Mucosa of descending colon (tissue), 3 donors: ENCODE measurements around the gene LCP1. TPM values are rescaled to one million over a fixed set of nuclear protein-coding genes. Genes with fewer than 3 reads are reported as not detected.

Experiments
- ATAC-seq: fragments of 200-7000 bp; cut with Tn5 transposase; one replicate; pipeline ENCODE4 v1.9.1; 2020; ENCODE audit warnings: mild to moderate bottlenecking, moderate library complexity
- DNase-seq, 3 donors: peaks; one replicate each; pipeline ENCODE4 v3.0.0-alpha.2; 2020
- H3K36me3 ChIP-seq: fragments of 200-600 bp; one replicate; pipeline ENCODE4 v1.8.0; 2021; ENCODE audit warnings: low read depth, mild to moderate bottlenecking
- H3K4me1 ChIP-seq: fragments of 200-600 bp; one replicate; pipeline ENCODE4 v1.8.0; 2021; ENCODE audit warnings: low read depth, mild to moderate bottlenecking
- H3K4me3 ChIP-seq: fragments of 200-600 bp; one replicate; pipeline ENCODE4 v1.8.0; 2021; ENCODE audit warnings: mild to moderate bottlenecking
- H3K9me3 ChIP-seq: fragments of 200-600 bp; one replicate; pipeline ENCODE4 v1.8.0; 2021; ENCODE audit warnings: mild to moderate bottlenecking
- CTCF ChIP-seq: fragments of 200-600 bp; IDR thresholded peaks from one replicate; pipeline ENCODE4 v1.8.0; 2022; ENCODE audit warnings: antibody characterized with exemption, mild to moderate bottlenecking
- intact Hi-C, 2 donors: fragments of 100-400 bp; cut with DNase I in 1 of 2; cut with micrococcal nuclease in 1 of 2; formaldehyde crosslinking; loops; one replicate each; pipeline versions ENCODE4 v1.11.0 to v1.11.1; 2022; cut with DNase I, micrococcal nuclease
- total RNA-seq, 3 donors: library from RNA; stranded (reverse); fragmentation: NEBNext Ultra II Directional in 2 of 3; extraction: Animal tissue kit (Norgen Biotek cat#: 25700) in 2 of 3; gene quantifications; one replicate each; pipeline versions ENCODE4 v1.2.1 to v1.2.4, GENCODE V29; 2021 to 2023
- donor health status: DM: no; HTN: no; CAD: no; lungs with moderate emphysema.
- donor health status: DM: no; HTN: no; CAD: no.
- donor health status: DM: no; HTN: yes; CAD: no.

Gene LCP1
- total RNA-seq, 3 donors from 2014 or later: 15.7 to 53.3 (median 35.1) TPM

- ATAC-seq: no peak
- no peak for DNase-seq
- no peaks in the 10 kb centered on the region for H3K36me3 ChIP-seq
- H3K9me3 ChIP-seq: no peaks in the 10 kb centered on the region
- no peak for TF ChIP-seq CTCF
- no peak overlapping the region for H3K4me3 ChIP-seq
- no peaks in the 10 kb centered on the region for H3K4me1 ChIP-seq
- intact Hi-C loops: no loop called here
These were observed 1.8 kb downstream of the LCP1 start for GRCh38 chr13:46179969-46180763.

GRCh38 chr13:46179491-46179908 lies 2.5 kb downstream of the LCP1 start:
- no peaks in the 10 kb centered on the region for H3K4me1 ChIP-seq

GRCh38 chr13:46178821-46179220 lies 3.2 kb downstream of the LCP1 start:
- DNase-seq (no peak), ATAC-seq (no peak)
- no peak overlapping the region for H3K4me3 ChIP-seq
- H3K36me3 ChIP-seq: no peaks in the 10 kb centered on the region
- H3K9me3 ChIP-seq: no peaks in the 10 kb centered on the region
- intact Hi-C loops: no loop called here
- no peaks in the 10 kb centered on the region for H3K4me1 ChIP-seq
- TF ChIP-seq CTCF: no peak

More at GRCh38 chr13:46179491-46179908, 2.5 kb downstream of the LCP1 start:
- Histone ChIP-seq H3K4me3 (no peak overlapping the region), H3K9me3 (no peaks in the 10 kb centered on the region), H3K36me3 (no peaks in the 10 kb centered on the region)
- DNase-seq (peak; percentile 58 to 81 (median 68)), ATAC-seq (peak; percentile 41)
- intact Hi-C loops: no loop called here
- TF ChIP-seq CTCF: no peak

GRCh38 chr13:46178143-46178542 lies 3.8 kb downstream of the LCP1 start:
- peak in 1 of 3 donors; percentile 32 for DNase-seq
- Histone ChIP-seq H3K4me3 (no peak overlapping the region), H3K9me3 (no peaks in the 10 kb centered on the region), H3K4me1 (no peaks in the 10 kb centered on the region), H3K36me3 (no peaks in the 10 kb centered on the region)
- no peak for ATAC-seq
- intact Hi-C loops: no loop called here
- no peak for TF ChIP-seq CTCF

- Histone ChIP-seq H3K4me3 (no peak overlapping the region), H3K4me1 (no peaks in the 10 kb centered on the region), H3K36me3 (no peaks in the 10 kb centered on the region), H3K9me3 (no peaks in the 10 kb centered on the region)
- ATAC-seq (peak; percentile 63), DNase-seq (peak in 1 of 3 donors; percentile 42)
- intact Hi-C loops: no loop called here
- TF ChIP-seq CTCF: no peak
These were observed 5.2 kb downstream of the LCP1 start for GRCh38 chr13:46176756-46177155.
